K562 (cell line): ENCODE results near the gene TDRD10. TPM values are rescaled to one million over a fixed set of nuclear protein-coding genes. Genes with fewer than 3 reads are reported as not detected.
A peak's percentile ranks its signal among the peaks of the same experiment; 100 is the strongest.

Experiments
- ATAC-seq: fragments of 200-7000 bp; cut with Tn5 transposase; 3 replicates; pipeline ENCODE4 v1.9.1; 2020; ENCODE audit warnings: moderate library complexity
- BruUV-seq: library from RNA; stranded (reverse); fragments of 400-500 nt; replicated peaks from 2 replicates; lab custom pipeline; 2021; lab: Mats Ljungman, UMichigan
- CTCF ChIA-PET: fragments of 300-600 bp; formaldehyde crosslinking; extraction: SDS; loops from one replicate; lab custom pipeline; 2021; ENCODE audit warnings: low intra/inter-chr PET ratio; lab: Yijun Ruan, JAX
- POLR2A ChIA-PET: fragments of 300-600, 350-650 bp; sonication (Branson Sonifier 250); formaldehyde crosslinking; extraction: SDS; loops from one replicate; lab custom pipeline; 2021; ENCODE audit warnings: antibody characterized with exemption, inconsistent platforms; lab: Yijun Ruan, JAX
- DNase-seq, 4 experiments: peaks; one replicate each; pipeline versions ENCODE4 v3.0.0 to v3.0.0-alpha.2; 2011 to 2018; ENCODE audit warnings: low spot score in 3 of 4, mixed read lengths in 3 of 4; ENCODE audit errors: extremely low read depth in 1 of 4
- FAIRE-seq: peaks from 2 replicates; lab custom pipeline; 2011; peaks lifted over from hg19 to GRCh38; lab: Jason Lieb, UNC
- H2AFZ ChIP-seq: 2 replicates; pipeline ENCODE4 v1.6.0; 2011; ENCODE audit warnings: low read depth, low read length, control low read depth, inconsistent platforms
- H3K27ac ChIP-seq: fragments of 200-600 bp; 3 replicates; pipeline ENCODE4 v1.8.0; 2011; ENCODE audit warnings: low read depth, mild to moderate bottlenecking, control low read depth, inconsistent platforms, low read length, moderate library complexity, mixed read lengths; ENCODE audit errors: extremely low read depth
- H3K27me3 ChIP-seq, 2 experiments: fragments of 300-600 bp in 1 of 2; 2 replicates in 1 of 2; 3 replicates in 1 of 2; pipeline versions ENCODE4 v1.6.0 to v1.8.0; 2011; ENCODE audit warnings: inconsistent platforms in 2 of 2, low read length in 2 of 2, mild to moderate bottlenecking in 1 of 2, mixed read lengths in 1 of 2, moderate library complexity in 1 of 2; ENCODE audit not compliant: control insufficient read depth in 2 of 2, insufficient read depth in 2 of 2
- H3K36me3 ChIP-seq: fragments of 300-600 bp; 3 replicates; pipeline ENCODE4 v1.8.0; 2011; ENCODE audit warnings: mild to moderate bottlenecking, low read length, inconsistent platforms; ENCODE audit not compliant: control insufficient read depth, insufficient read depth
- H3K4me1 ChIP-seq, 2 experiments: fragments of 200-600 bp in 1 of 2; replicated peaks in 1 of 2; 2 replicates in 1 of 2; 3 replicates in 1 of 2; pipeline versions ENCODE4 v1.5.1 to v1.8.0; 2011; ENCODE audit warnings: inconsistent platforms in 2 of 2, low read length in 2 of 2, mild to moderate bottlenecking in 1 of 2, mixed read lengths in 1 of 2, moderate library complexity in 1 of 2; ENCODE audit not compliant: control insufficient read depth in 2 of 2, insufficient read depth in 2 of 2
- H3K4me2 ChIP-seq: 2 replicates; pipeline ENCODE4 v1.6.1; 2011; ENCODE audit warnings: low read length, control low read depth, inconsistent platforms, mixed read lengths; ENCODE audit not compliant: insufficient read depth
- H3K4me3 ChIP-seq: fragments of 200-600 bp; sonication (generic), shearing (Covaris generic); 2 replicates; pipeline ENCODE4 v1.5.1; 2016; ENCODE audit warnings: control low read depth, inconsistent platforms
- H3K79me2 ChIP-seq: fragments of 200-600 bp; 3 replicates; pipeline ENCODE4 v1.8.0; 2011; ENCODE audit warnings: low read length, inconsistent platforms; ENCODE audit not compliant: control insufficient read depth, insufficient read depth
- H3K9ac ChIP-seq, 2 experiments: 2 replicates each; pipeline versions ENCODE4 v1.6.0 to v1.6.1; 2011; ENCODE audit warnings: low read depth in 2 of 2, low read length in 2 of 2, control low read depth in 1 of 2, inconsistent platforms in 1 of 2, mild to moderate bottlenecking in 1 of 2, mixed read lengths in 1 of 2; ENCODE audit not compliant: insufficient read depth in 1 of 2
- H3K9me1 ChIP-seq: one replicate; pipeline ENCODE4 v1.6.0; 2011; ENCODE audit warnings: inconsistent platforms, mild to moderate bottlenecking, low read length, moderate library complexity; ENCODE audit not compliant: control insufficient read depth, insufficient read depth
- H3K9me3 ChIP-seq: replicated peaks from 2 replicates; pipeline ENCODE4 v1.5.1; 2011; ENCODE audit warnings: low read depth, low read length, inconsistent platforms; ENCODE audit not compliant: control insufficient read depth, insufficient read depth
- H4K20me1 ChIP-seq: replicated peaks from 2 replicates; pipeline ENCODE4 v1.6.1; 2011; ENCODE audit warnings: low read length, inconsistent platforms, mixed read lengths; ENCODE audit not compliant: control insufficient read depth, insufficient read depth
- CEBPB ChIP-seq: fragments of 450-650 bp; IDR thresholded peaks from 2 replicates; pipeline ENCODE4 v1.6.1; 2016; ENCODE audit warnings: missing genetic modification characterization, missing compliant biosample characterization
- CEBPG ChIP-seq, 3 experiments: fragments of 200-800 bp in 1 of 3; sonication (Bioruptor generic) in 1 of 3; sonication (generic) in 1 of 3; formaldehyde crosslinking in 1 of 3; IDR thresholded peaks in 2 of 3; conservative IDR thresholded peaks in 1 of 3; 2 replicates each; pipeline versions ENCODE4 v1.6.1 to v1.8.0; 2016 to 2022; ENCODE audit warnings: missing compliant biosample characterization in 2 of 3, missing genetic modification characterization in 2 of 3, mild to moderate bottlenecking in 1 of 3, missing genetic modification reagents in 1 of 3
- FOXM1 ChIP-seq, 2 experiments: fragments of 450-650 bp in 1 of 2; sonication (generic) in 1 of 2; formaldehyde crosslinking in 1 of 2; IDR thresholded peaks; 2 replicates each; pipeline versions ENCODE4 v1.6.1 to v1.9.0; 2017 to 2022; ENCODE audit warnings: low read depth in 2 of 2, mild to moderate bottlenecking in 2 of 2, missing genetic modification reagents in 1 of 2, moderate library complexity in 1 of 2
- RBM34 ChIP-seq: fragments of 200-400 bp; formaldehyde crosslinking; IDR thresholded peaks from 2 replicates; pipeline ENCODE4 v1.6.1; 2018; ENCODE audit warnings: low read length, borderline replicate concordance; ENCODE audit not compliant: insufficient read depth
- ZBTB33 ChIP-seq: sonication (generic); formaldehyde crosslinking; IDR thresholded peaks from 2 replicates; pipeline ENCODE4 v1.8.1; 2023; ENCODE audit warnings: mild to moderate bottlenecking, missing genetic modification reagents
- WGBS: fragments of 100-300 bp; shearing (Covaris generic); methylation state at CpG from one replicate; pipeline ENCODE4 v1.1.6; 2016; ENCODE audit warnings: low coverage, mixed read lengths; ENCODE audit not compliant: insufficient coverage; ENCODE audit errors: missing lambda C conversion rate; 5-methylcytosine and 5-hydroxymethylcytosine counted together
- in situ Hi-C: fragments of 300-500 bp; cut with MboI; formaldehyde crosslinking; loops from 4 replicates; pipeline ENCODE4 v1.15.0; 2018; ENCODE audit warnings: inconsistent platforms, mixed read lengths
- intact Hi-C: fragments of 100-400 bp; cut with micrococcal nuclease; formaldehyde crosslinking; loops from 2 replicates; pipeline ENCODE4 v1.14.2; 2022
- polyA plus RNA-seq, 8 experiments: library from polyadenylated mRNA; depleted of rRNA in 4 of 8; stranded (reverse) in 5 of 8; unstranded in 3 of 8; fragments of >200 nt; fragmentation: Nextera tagmentation in 2 of 8; fragmentation: Illumina TruSeq in 1 of 8; extraction: Ambion mirVana in 2 of 8; extraction: Trizol in 1 of 8; gene quantifications; 2 replicates each; pipeline versions ENCODE4 v1.2.1 to v1.2.3, GENCODE V29; 2011 to 2014; ENCODE audit warnings: inconsistent platforms in 1 of 8, missing spikeins in 1 of 8
- total RNA-seq, 7 experiments: library from RNA; depleted of rRNA in 6 of 7; stranded (reverse); fragments of >200 nt in 6 of 7; fragmentation: Illumina TruSeq in 2 of 7; extraction: Trizol in 2 of 7; gene quantifications; 2 replicates each; pipeline versions ENCODE4 v1.2.1 to v1.2.3, GENCODE V29; 2011 to 2021; ENCODE audit warnings: low replicate concordance in 1 of 7

The TDRD10 gene
- total and polyA plus RNA-seq, 9 of the 15 experiments (the other 6 are each of a cell fraction or from before 2014, with no cell fraction given) = not detected

- intact Hi-C loops = no loop called here
- H4K20me1 ChIP-seq = no peaks in the 10 kb centered on the region
- no peak overlapping the region for H3K4me3 ChIP-seq
- in situ Hi-C loops = no loop called here
- no peak for TF ChIP-seq FOXM1 (IDR thresholded peaks at IDR 0.05; ENCODE audit: low read depth)
- no peak for TF ChIP-seq FOXM1 (CRISPR knock-in tag; IDR thresholded peaks at IDR 0.05; ENCODE audit: low read depth)
- peak; percentile 65 for TF ChIP-seq CEBPB (tag)
- TF ChIP-seq CEBPG (CRISPR knock-in tag; IDR thresholded peaks at IDR 0.05) = peak; percentile 27; the same call in 1 of the 2 replicates
- TF ChIP-seq CEBPG (tag; conservative IDR thresholded peaks at IDR 0.05 in 1 of 2, IDR thresholded peaks at IDR 0.05 in 1 of 2) = peak; percentile 40 to 68; a peak in 2 of 4 replicates
- ChIA-PET CTCF (no interaction called here), POLR2A (no interaction called here)
- peaks cover 6 to 7% of the 10 kb centered on the region in 2 experiments; a peak in 3 of 5 replicates for H3K4me1 ChIP-seq
- H3K9me1 ChIP-seq = no peaks in the 10 kb centered on the region
- H3K4me2 ChIP-seq = no peak overlapping the region
- H3K27me3 ChIP-seq = peaks cover 19 to 23% of the 10 kb centered on the region in 2 experiments
- ATAC-seq = no peak
- H3K9me3 ChIP-seq = peaks cover 1% of the 10 kb centered on the region; the same call in 1 of the 2 replicates
- no peak overlapping the region for H3K27ac ChIP-seq
- whole genome bisulfite sequencing = 35% methylated on average over 39 of the region's 54 CpGs
- no peaks in the 10 kb centered on the region for H3K79me2 ChIP-seq
- no peak for DNase-seq
- no peak overlapping the region for H2AFZ ChIP-seq
- no peak overlapping the region for H3K9ac ChIP-seq
- no peak for FAIRE-seq
- BruUV-seq = no TSS peak
- no peaks in the 10 kb centered on the region for H3K36me3 ChIP-seq
Observed at GRCh38 chr1:154501423-154502065, 475 bp upstream of the TDRD10 start.

- Histone ChIP-seq H3K4me3 (no peak overlapping the region), H4K20me1 (no peaks in the 10 kb centered on the region), H3K9ac (no peak overlapping the region), H2AFZ (no peak overlapping the region)
- POLR2A ChIA-PET = no interaction called here
- CTCF ChIA-PET = no interaction called here
- TF ChIP-seq ZBTB33 = peak; percentile 9; the same call in 1 of the 2 replicates
- no peak for TF ChIP-seq RBM34
- TF ChIP-seq, all 486 proteins: peak for 1
- Histone ChIP-seq H3K36me3 (no peaks in the 10 kb centered on the region), H3K27ac (no peak overlapping the region), H3K27me3 (peaks cover 24 to 35% of the 10 kb centered on the region in 2 experiments), H3K79me2 (no peaks in the 10 kb centered on the region), H3K9me3 (peaks cover 1% of the 10 kb centered on the region; the same call in 1 of the 2 replicates), H3K9me1 (no peaks in the 10 kb centered on the region), H3K4me1 (peaks cover 0 to 7% of the 10 kb centered on the region in 2 experiments; a peak in 1 of 5 replicates), H3K4me2 (no peak overlapping the region)
- in situ Hi-C loops (no loop called here), intact Hi-C loops (no loop called here)
- DNase-seq = no peak
- WGBS = 90% methylated on average over 17 of the region's 43 CpGs
- ATAC-seq = no peak
- BruUV-seq = no TSS peak
- no peak for FAIRE-seq
Observed at GRCh38 chr1:154502744-154503115, 711 bp downstream of the TDRD10 start.
